Natural killer cell (primary cell): ENCODE results near the gene NPPB. TPM values are rescaled to one million over a fixed set of nuclear protein-coding genes. Genes with fewer than 3 reads are reported as not detected.

Source experiments
- ATAC-seq, 3 donors: fragments of 150-1000 bp in 2 of 3; fragments of 200-7000 bp in 1 of 3; cut with Tn5 transposase; 1 replicate in 1 of 3; 2 replicates in 2 of 3; pipeline ENCODE4 v1.10.0; 2021; ENCODE audit warnings: mild to moderate bottlenecking in 2 of 3, moderate library complexity in 2 of 3
- DNase-seq, 2 donors: peaks; one replicate each; pipeline versions ENCODE4 v3.0.0 to v3.0.0-alpha.2; 2013 to 2021; ENCODE audit warnings: mixed read lengths in 1 of 2
- H3K27ac ChIP-seq: one replicate; pipeline ENCODE4 v1.5.1; 2013; ENCODE audit warnings: mild to moderate bottlenecking, low read length
- H3K27me3 ChIP-seq: one replicate; pipeline ENCODE4 v1.6.1; 2013; ENCODE audit warnings: low read length; ENCODE audit not compliant: control insufficient read depth, insufficient read depth
- H3K36me3 ChIP-seq: one replicate; pipeline ENCODE4 v1.6.1; 2013; ENCODE audit warnings: low read length; ENCODE audit not compliant: control insufficient read depth, insufficient read depth
- H3K4me1 ChIP-seq: one replicate; pipeline ENCODE4 v1.6.1; 2013; ENCODE audit warnings: low read length; ENCODE audit not compliant: control insufficient read depth, insufficient read depth
- H3K4me3 ChIP-seq: one replicate; pipeline ENCODE4 v1.5.1; 2013; ENCODE audit warnings: low read length
- H3K9me3 ChIP-seq: one replicate; pipeline ENCODE4 v1.6.1; 2013; ENCODE audit warnings: low read length; ENCODE audit not compliant: control insufficient read depth, insufficient read depth
- H3K27ac Mint-ChIP-seq, 2 donors: one replicate each; pipeline ENCODE4 v1.8.0; 2022; ENCODE audit warnings: mild to moderate bottlenecking in 2 of 2, mixed read lengths in 2 of 2, moderate library complexity in 1 of 2
- H3K27me3 Mint-ChIP-seq, 2 donors: one replicate each; pipeline ENCODE4 v1.8.0; 2022; ENCODE audit warnings: low read depth in 2 of 2, mixed read lengths in 2 of 2
- H3K36me3 Mint-ChIP-seq: one replicate; pipeline ENCODE4 v1.8.0; 2022; ENCODE audit warnings: mixed read lengths
- H3K4me1 Mint-ChIP-seq, 2 donors: one replicate each; pipeline ENCODE4 v1.8.0; 2022; ENCODE audit warnings: mixed read lengths in 2 of 2
- H3K4me3 Mint-ChIP-seq: one replicate; pipeline ENCODE4 v1.8.0; 2022; ENCODE audit warnings: mild to moderate bottlenecking, moderate library complexity, mixed read lengths
- H3K9me3 Mint-ChIP-seq, 2 donors: one replicate each; pipeline ENCODE4 v1.8.0; 2022; ENCODE audit warnings: mixed read lengths in 2 of 2
- CTCF ChIP-seq: fragments of 200-600 bp; IDR thresholded peaks from one replicate; pipeline ENCODE4 v1.8.0; 2022; ENCODE audit warnings: antibody characterized with exemption
- WGBS: methylation state at CpG from one replicate; pipeline ENCODE4 v1.1.7; 2013; ENCODE audit warnings: missing lambda C conversion rate; ENCODE audit not compliant: insufficient coverage; 5-methylcytosine and 5-hydroxymethylcytosine counted together
- intact Hi-C: fragments of 100-400 bp; cut with micrococcal nuclease; formaldehyde crosslinking; loops from one replicate; pipeline ENCODE4 v1.14.2; 2022
- total RNA-seq, 4 donors: library from RNA; stranded (reverse); fragments of 120-200 nt in 1 of 4; gene quantifications; one replicate each; pipeline versions ENCODE4 v1.2.3 to v1.2.4, GENCODE V29; 2013 to 2022

Gene NPPB
- total RNA-seq, 3 donors from 2014 or later (not counting 1 experiment from before 2014, with no cell fraction given) = not detected

DNA sequence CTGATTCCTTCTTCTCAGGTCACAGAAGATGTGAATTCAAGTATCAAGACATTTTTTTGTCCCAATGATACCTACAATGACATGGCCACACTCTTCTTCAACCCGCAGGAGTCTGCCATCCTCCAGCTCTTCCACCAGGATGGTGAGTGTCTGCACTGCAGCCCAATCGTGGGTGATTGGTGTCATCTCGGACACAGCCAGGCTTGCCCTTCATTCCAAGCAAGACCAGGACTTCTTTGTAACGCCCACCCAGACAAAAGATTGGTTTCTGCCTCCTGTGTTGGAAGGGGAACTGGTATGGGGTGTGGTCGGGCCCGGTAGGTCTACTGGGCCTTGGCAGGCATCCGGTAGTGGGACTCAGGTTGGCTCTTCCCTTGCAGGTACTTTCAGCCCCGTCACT, 25.2 kb downstream of the NPPB start:
- intact Hi-C loops = no loop called here
- peaks cover 6% of the 10 kb centered on the region for H3K36me3 Mint-ChIP-seq

DNA sequence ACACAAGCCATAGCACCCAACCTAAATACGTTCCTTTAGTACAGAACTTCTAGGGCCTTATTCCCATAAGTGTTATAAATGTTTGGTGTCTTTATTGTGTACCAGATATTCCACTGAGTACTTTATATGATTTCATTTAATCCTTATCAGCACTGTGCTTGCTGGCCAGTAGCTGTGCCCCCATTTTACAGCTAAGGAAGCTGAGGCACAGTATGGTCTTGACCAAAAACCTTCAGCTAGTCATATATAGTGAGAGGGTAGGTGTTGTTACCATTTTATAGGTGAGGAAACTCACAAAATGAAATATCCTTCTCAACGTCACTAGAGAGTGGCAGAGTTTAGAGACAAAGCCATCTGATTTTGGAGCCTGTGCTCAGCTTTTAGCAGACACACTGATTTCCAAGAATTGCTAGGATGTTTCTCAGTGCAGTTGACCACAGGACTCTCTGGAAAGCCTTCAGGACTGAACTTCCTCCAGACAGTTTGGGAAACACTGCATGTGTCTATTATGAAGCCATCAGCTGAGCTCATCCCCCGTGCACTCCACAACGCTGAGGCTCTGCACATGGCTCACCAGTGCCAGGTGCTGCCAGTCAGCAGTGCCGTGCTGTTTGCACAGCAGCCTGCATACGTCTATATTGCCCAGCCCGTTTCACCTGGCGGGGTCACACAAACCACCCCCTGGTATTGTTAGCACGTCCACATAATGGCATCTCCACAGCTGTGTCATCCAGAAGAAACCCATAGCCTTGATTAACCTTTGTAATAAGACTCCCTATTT, 26.6 kb downstream of the NPPB start:
- Mint-ChIP-seq H3K4me1 (no peaks in the 10 kb centered on the region), H3K27me3 (no peaks in the 10 kb centered on the region), H3K4me3 (no peak overlapping the region), H3K36me3 (peaks cover 6% of the 10 kb centered on the region), H3K9me3 (no peaks in the 10 kb centered on the region), H3K27ac (no peak overlapping the region)
- Histone ChIP-seq H3K4me1 (no peaks in the 10 kb centered on the region), H3K36me3 (peaks cover 63% of the 10 kb centered on the region), H3K4me3 (no peak overlapping the region), H3K9me3 (no peaks in the 10 kb centered on the region), H3K27me3 (no peaks in the 10 kb centered on the region), H3K27ac (no peak overlapping the region)
- WGBS = 90% methylated on average over 8 of the region's 9 CpGs
- no peak for TF ChIP-seq CTCF
- DNase-seq (no peak), ATAC-seq (no peak)
- intact Hi-C loops = no loop called here

More for the DNA sequence above, 25.2 kb downstream of the NPPB start:
- peaks cover 1% of the 10 kb centered on the region in 2 donors for H3K4me1 Mint-ChIP-seq
- H3K9me3 Mint-ChIP-seq = no peaks in the 10 kb centered on the region
- no peaks in the 10 kb centered on the region for H3K4me1 ChIP-seq
- DNase-seq (no peak), ATAC-seq (no peak)
- WGBS = 96% methylated on average over 8 of the region's 8 CpGs
- no peak for TF ChIP-seq CTCF
- H3K27ac ChIP-seq = no peak overlapping the region
- H3K27me3 ChIP-seq = no peaks in the 10 kb centered on the region
- H3K27ac Mint-ChIP-seq = no peak overlapping the region
- no peak overlapping the region for H3K4me3 Mint-ChIP-seq
- no peaks in the 10 kb centered on the region for H3K27me3 Mint-ChIP-seq
- H3K4me3 ChIP-seq = no peak overlapping the region
- peaks cover 69% of the 10 kb centered on the region for H3K36me3 ChIP-seq
- no peaks in the 10 kb centered on the region for H3K9me3 ChIP-seq

DNA sequence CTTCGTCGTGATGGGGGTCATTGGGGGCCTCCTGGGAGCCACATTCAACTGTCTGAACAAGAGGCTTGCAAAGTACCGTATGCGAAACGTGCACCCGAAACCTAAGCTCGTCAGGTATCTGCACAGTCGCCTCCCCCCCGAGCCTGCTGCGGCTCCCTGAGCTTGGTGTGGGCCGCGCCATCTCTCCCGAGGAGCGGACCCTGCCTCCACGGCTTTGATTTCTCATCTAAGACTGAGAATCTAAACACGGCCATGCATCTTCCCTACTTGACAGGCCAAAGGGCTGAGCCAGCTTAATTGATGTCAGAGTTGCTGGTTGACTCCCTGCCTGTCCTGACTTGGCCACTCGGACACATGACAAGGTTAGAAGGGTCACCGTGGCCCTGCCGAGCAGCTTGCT, 30.2 kb downstream of the NPPB start:
- H3K9me3 ChIP-seq = no peaks in the 10 kb centered on the region
- H3K4me1 Mint-ChIP-seq = no peaks in the 10 kb centered on the region
- no peaks in the 10 kb centered on the region for H3K27me3 ChIP-seq
- H3K9me3 Mint-ChIP-seq = no peaks in the 10 kb centered on the region
- ATAC-seq (no peak), DNase-seq (no peak)
- no peak overlapping the region for H3K4me3 ChIP-seq
- no peaks in the 10 kb centered on the region for H3K4me1 ChIP-seq
- WGBS = 97% methylated on average over 19 of the region's 19 CpGs
- TF ChIP-seq CTCF = no peak
- no peaks in the 10 kb centered on the region for H3K27me3 Mint-ChIP-seq
- intact Hi-C loops = no loop called here
- no peak overlapping the region for H3K27ac Mint-ChIP-seq
- H3K36me3 ChIP-seq = peaks cover 53% of the 10 kb centered on the region
- no peak overlapping the region for H3K27ac ChIP-seq
- no peak overlapping the region for H3K4me3 Mint-ChIP-seq
- H3K36me3 Mint-ChIP-seq = no peaks in the 10 kb centered on the region

DNA sequence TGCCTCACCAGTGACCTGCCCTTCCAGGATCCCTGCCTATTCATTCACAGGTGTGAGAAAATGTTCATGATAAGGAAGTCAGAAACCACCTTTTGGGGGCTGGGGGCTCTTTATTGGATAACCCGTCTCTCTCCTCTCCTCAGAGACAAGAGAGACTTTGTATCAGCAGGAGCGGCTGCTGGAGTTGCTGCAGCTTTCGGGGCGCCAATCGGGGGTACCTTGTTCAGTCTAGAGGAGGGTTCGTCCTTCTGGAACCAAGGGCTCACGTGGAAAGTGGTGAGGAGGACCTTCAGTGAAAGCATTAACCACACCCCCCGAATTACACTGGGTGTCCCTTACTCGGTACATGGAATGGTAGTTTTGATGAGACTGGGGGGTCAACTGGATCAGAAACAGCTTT, 31.8 kb downstream of the NPPB start:
- Histone ChIP-seq H3K27ac (no peak overlapping the region), H3K36me3 (peaks cover 51% of the 10 kb centered on the region), H3K4me3 (no peak overlapping the region), H3K9me3 (no peaks in the 10 kb centered on the region), H3K4me1 (no peaks in the 10 kb centered on the region), H3K27me3 (no peaks in the 10 kb centered on the region)
- no peak overlapping the region for H3K4me3 Mint-ChIP-seq
- H3K27me3 Mint-ChIP-seq = no peaks in the 10 kb centered on the region
- no peak overlapping the region for H3K27ac Mint-ChIP-seq
- TF ChIP-seq CTCF = no peak
- intact Hi-C loops = no loop called here
- ATAC-seq (no peak), DNase-seq (no peak)
- no peaks in the 10 kb centered on the region for H3K4me1 Mint-ChIP-seq
- peaks cover 1% of the 10 kb centered on the region for H3K36me3 Mint-ChIP-seq
- WGBS = 97% methylated on average over 8 of the region's 9 CpGs
- H3K9me3 Mint-ChIP-seq = no peaks in the 10 kb centered on the region
